ENCODE data around the gene RSPH10B2. TPM values are rescaled to one million over a fixed set of nuclear protein-coding genes. Genes with fewer than 3 reads are reported as not detected.

Gene RSPH10B2
- total and polyA plus RNA-seq, 2 of the 13 experiments (the other 11 are each of a cell fraction or from before 2014, with no cell fraction given): 0.31 TPM; not detected in 1

GRCh38 chr7:6706666-6707407 is 47.1 kb upstream of the RSPH10B2 start, which contains the start of gene ZNF12 (continued):
- no peak for TF ChIP-seq ZNF281 (CRISPR knock-in tag; IDR thresholded peaks at IDR 0.05; ENCODE audit: borderline replicate concordance)
- peak; percentile 65; the same call in 1 of the 2 replicates for TF ChIP-seq TIGD3 (CRISPR knock-in tag; IDR thresholded peaks at IDR 0.05; ENCODE audit: borderline replicate concordance)
- TF ChIP-seq ZNF451 (CRISPR knock-in tag; IDR thresholded peaks at IDR 0.05): peak; percentile 54; the same call in 1 of the 2 replicates
- no peak for TF ChIP-seq HNRNPH1 (optimal IDR thresholded peaks at IDR 0.05; ENCODE audit: low read depth, low read length)
- 0 out of 2 replicates have a peak, but pooled peaks have one; percentile 15 for TF ChIP-seq MLX (CRISPR knock-in tag; IDR thresholded peaks at IDR 0.05)
- no peak for TF ChIP-seq CHD4 (IDR thresholded peaks at IDR 0.05; ENCODE audit: borderline replicate concordance, low read length)
- TF ChIP-seq GPBP1L1 (CRISPR knock-in tag; IDR thresholded peaks at IDR 0.05): no peak
- peak; percentile 57 for TF ChIP-seq DMAP1 (CRISPR knock-in tag; IDR thresholded peaks at IDR 0.05)
- no peak for TF ChIP-seq STAT6 (CRISPR knock-in tag; IDR thresholded peaks at IDR 0.05; ENCODE audit: borderline replicate concordance)
- no peak for TF ChIP-seq ZNF558 (CRISPR knock-in tag; IDR thresholded peaks at IDR 0.05; ENCODE audit: borderline replicate concordance)
- TF ChIP-seq ZSCAN5A (CRISPR knock-in tag; IDR thresholded peaks at IDR 0.05; ENCODE audit: borderline replicate concordance): no peak
- no peak for TF ChIP-seq NKX3-1 (CRISPR knock-in tag; IDR thresholded peaks at IDR 0.05)
- no peak for TF ChIP-seq CTCF (CRISPR knock-in tag; IDR thresholded peaks at IDR 0.05)
- TF ChIP-seq RXRB (CRISPR knock-in tag; IDR thresholded peaks at IDR 0.05; ENCODE audit: borderline replicate concordance): peak; percentile 63; the same call in 1 of the 2 replicates
- TF ChIP-seq HOXD1 (CRISPR knock-in tag; IDR thresholded peaks at IDR 0.05): no peak
- TF ChIP-seq ZNF629 (CRISPR knock-in tag; conservative IDR thresholded peaks at IDR 0.05): no peak

Data from HepG2 (cell line).